ENCODE measurements around the gene ATL3. TPM values are rescaled to one million over a fixed set of nuclear protein-coding genes. Genes with fewer than 3 reads are reported as not detected.

ATL3 gene
- total RNA-seq, 1 experiment from 2014 or later: 32.3 TPM

GRCh38 chr11:63590024-63590788, 81.0 kb downstream of the ATL3 start:
- no peak overlapping the region for H3K27ac ChIP-seq (ENCODE audit: low read depth, low read length)
- RAD21 ChIA-PET (ENCODE audit: low non-redundant PET in 1 of 2, low total read pairs in 2 of 2, uncharacterized antibody in 2 of 2, unreplicated experiment in 2 of 2): interaction anchor here in 1 of 2 experiments (0.6 kb wide), 1 partner anchor 580 kb away, joined by 3 read pairs; no protein-coding TSS in a partner anchor
- H3K9ac ChIP-seq (ENCODE audit: low read length): no peak overlapping the region
- CTCF ChIA-PET: interaction anchor here (1.4 kb wide), 1 partner anchor 16 kb away, joined by 4 read pairs; no protein-coding TSS in a partner anchor
- no peaks in the 10 kb centered on the region for H3K27me3 ChIP-seq (ENCODE audit: insufficient read depth, low read length)
- H2AFZ ChIP-seq (ENCODE audit: low read depth, low read length, poor library complexity, severe bottlenecking): no peak overlapping the region
- H3K9me3 ChIP-seq (ENCODE audit: control insufficient read depth in 1 of 2, insufficient read depth in 1 of 2, low read depth in 1 of 2, low read length in 2 of 2): no peaks in the 10 kb centered on the region
- no peak overlapping the region for H3K4me3 ChIP-seq (replicated peaks in 1 of 2; ENCODE audit: low read depth in 1 of 2, low read length in 2 of 2)
- TF ChIP-seq, protein P1, sequence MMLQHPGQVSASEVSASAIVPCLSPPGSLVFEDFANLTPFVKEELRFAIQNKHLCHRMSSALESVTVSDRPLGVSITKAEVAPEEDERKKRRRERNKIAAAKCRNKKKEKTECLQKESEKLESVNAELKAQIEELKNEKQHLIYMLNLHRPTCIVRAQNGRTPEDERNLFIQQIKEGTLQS (IDR thresholded peaks at IDR 0.05): no peak
- TF ChIP-seq SP1 (IDR thresholded peaks at IDR 0.05; ENCODE audit: low read depth) (no peak), EZH2phosphoT487 (IDR thresholded peaks at IDR 0.05; ENCODE audit: borderline replicate concordance) (no peak), ZBTB33 (IDR thresholded peaks at IDR 0.05; ENCODE audit: extremely low read depth, insufficient replicate concordance, low read length) (no peak), ZNF274 (IDR thresholded peaks at IDR 0.05; ENCODE audit: low read depth, low read length) (no peak), CTCF (IDR thresholded peaks at IDR 0.05 in 2 of 3, conservative IDR thresholded peaks at IDR 0.05 in 1 of 3; ENCODE audit: borderline replicate concordance in 1 of 3, insufficient read depth in 1 of 3, low read depth in 2 of 3, low read length in 2 of 3) (no peak), YY1 (IDR thresholded peaks at IDR 0.05; ENCODE audit: extremely low read depth, insufficient replicate concordance, low read depth, low read length) (no peak), EGR1 (IDR thresholded peaks at IDR 0.05; ENCODE audit: low read depth) (no peak), FOSL1 (IDR thresholded peaks at IDR 0.05; ENCODE audit: low read depth) (no peak), SRF (IDR thresholded peaks at IDR 0.05; ENCODE audit: low read depth) (no peak), SIN3A (IDR thresholded peaks at IDR 0.05; ENCODE audit: low read depth) (no peak)
- ATAC-seq (no peak), DNase-seq (ENCODE audit: low read depth, low spot score) (no peak)
- H3K36me3 ChIP-seq (ENCODE audit: control insufficient read depth in 1 of 2, insufficient read depth in 2 of 2, low read length in 2 of 2): 0 out of 4 replicates have a peak, but pooled peaks cover 0 to 4% of the 10 kb centered on the region in 2 experiments
- intact Hi-C loops (cut with micrococcal nuclease): no loop called here
- POLR2A ChIA-PET: no interaction called here
- no TSS peak for BruUV-seq (replicated peaks)
- H3K79me2 ChIP-seq (ENCODE audit: insufficient read depth, low read length): no peaks in the 10 kb centered on the region
- no peaks in the 10 kb centered on the region for H3K9me2 ChIP-seq (ENCODE audit: insufficient read depth)
- no peaks in the 10 kb centered on the region for H4K20me1 ChIP-seq (ENCODE audit: insufficient read depth)
- no peaks in the 10 kb centered on the region for H3K4me1 ChIP-seq (ENCODE audit: control insufficient read depth in 1 of 2, insufficient read depth in 2 of 2, low read length in 2 of 2)
- H3K4me2 ChIP-seq (ENCODE audit: low read length): no peak overlapping the region
